ENCODE data around the gene EYA3. TPM values are rescaled to one million over a fixed set of nuclear protein-coding genes. Genes with fewer than 3 reads are reported as not detected.
A peak's percentile ranks its signal among the peaks of the same experiment; 100 is the strongest.

Gene EYA3
- total RNA-seq, 2 experiments from 2014 or later: 30.1 to 37.1 TPM

DNA sequence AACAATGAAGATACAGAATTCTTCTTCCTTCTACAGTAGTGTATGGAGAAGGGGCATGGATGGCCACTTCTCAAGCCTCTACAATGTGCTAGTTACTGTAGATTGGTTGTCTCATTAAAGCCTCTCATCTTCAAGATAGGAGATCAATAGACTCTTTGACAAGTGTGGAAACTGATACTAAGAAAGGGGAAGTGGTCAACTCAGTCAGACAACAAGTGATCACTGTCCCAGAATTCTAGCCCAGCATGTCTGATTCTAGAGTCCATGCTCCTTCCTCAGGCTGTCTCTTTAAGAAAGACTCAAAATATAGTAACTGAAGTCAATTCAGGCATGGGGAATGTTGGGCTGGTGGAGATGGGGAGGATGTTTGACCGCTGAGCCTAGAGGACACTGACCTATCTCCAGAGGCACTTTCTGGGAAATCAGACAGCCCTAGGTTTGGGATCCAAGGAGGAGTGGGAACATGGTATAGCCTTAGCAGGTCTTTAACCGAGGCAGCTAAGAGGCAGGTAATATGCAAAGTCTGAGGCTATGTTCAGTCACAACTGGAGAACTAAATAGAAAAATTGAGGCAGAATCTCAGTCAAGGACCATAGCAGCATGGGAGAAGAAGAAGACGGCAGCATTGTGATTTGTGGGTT is 39.3 kb upstream of the EYA3 start:
- no peaks in the 10 kb centered on the region for H3K36me3 Mint-ChIP-seq (ENCODE audit: low read depth)
- CTCF ChIA-PET: no interaction called here
- POLR2A ChIA-PET: no interaction called here
- intact Hi-C loops (cut with DNase I, micrococcal nuclease): loop anchor here in 1 of 2 experiments (10.0 kb wide), 1 partner anchor 177 kb away; no protein-coding TSS in a partner anchor
- H3K27me3 Mint-ChIP-seq: peaks cover 18% of the 10 kb centered on the region
- H3K4me1 Mint-ChIP-seq: no peaks in the 10 kb centered on the region
- no peak overlapping the region for H3K27ac Mint-ChIP-seq
- H3K4me3 Mint-ChIP-seq: no peak overlapping the region
- no peaks in the 10 kb centered on the region for H3K9me3 Mint-ChIP-seq (ENCODE audit: low read depth)
- no peak for DNase-seq
- ATAC-seq: no peak

GRCh38 chr1:28126783-28127490 is 38.5 kb upstream of the EYA3 start:
- no peak for ATAC-seq
- H3K27ac Mint-ChIP-seq: no peak overlapping the region
- ChIA-PET POLR2A (no interaction called here), CTCF (no interaction called here)
- no peaks in the 10 kb centered on the region for H3K4me1 Mint-ChIP-seq
- no peaks in the 10 kb centered on the region for H3K9me3 Mint-ChIP-seq (ENCODE audit: low read depth)
- DNase-seq: no peak
- peaks cover 18% of the 10 kb centered on the region for H3K27me3 Mint-ChIP-seq
- intact Hi-C loops (cut with DNase I, micrococcal nuclease): loop anchor here in 1 of 2 experiments (10.0 kb wide), 1 partner anchor 178 kb away; no protein-coding TSS in a partner anchor
- H3K36me3 Mint-ChIP-seq (ENCODE audit: low read depth): no peaks in the 10 kb centered on the region
- no peak overlapping the region for H3K4me3 Mint-ChIP-seq

- intact Hi-C loops (cut with DNase I, micrococcal nuclease): loop anchor here in 1 of 2 experiments (10.0 kb wide), 1 partner anchor 179 kb away; no protein-coding TSS in a partner anchor
- Mint-ChIP-seq H3K4me1 (no peaks in the 10 kb centered on the region), H3K9me3 (ENCODE audit: low read depth) (no peaks in the 10 kb centered on the region), H3K27ac (no peak overlapping the region), H3K27me3 (peaks cover 18% of the 10 kb centered on the region), H3K4me3 (no peak overlapping the region), H3K36me3 (ENCODE audit: low read depth) (no peaks in the 10 kb centered on the region)
- no peak for DNase-seq
- ChIA-PET POLR2A (interaction anchor here (0.6 kb wide), 1 partner anchor 43 kb away, joined by 8 read pairs; no protein-coding TSS in a partner anchor), CTCF (interaction anchor here (0.7 kb wide), 1 partner anchor 78 kb away, joined by 3 read pairs; no protein-coding TSS in a partner anchor)
- ATAC-seq: no peak
Observed at GRCh38 chr1:28126212-28126611, 37.8 kb upstream of the EYA3 start.

DNA sequence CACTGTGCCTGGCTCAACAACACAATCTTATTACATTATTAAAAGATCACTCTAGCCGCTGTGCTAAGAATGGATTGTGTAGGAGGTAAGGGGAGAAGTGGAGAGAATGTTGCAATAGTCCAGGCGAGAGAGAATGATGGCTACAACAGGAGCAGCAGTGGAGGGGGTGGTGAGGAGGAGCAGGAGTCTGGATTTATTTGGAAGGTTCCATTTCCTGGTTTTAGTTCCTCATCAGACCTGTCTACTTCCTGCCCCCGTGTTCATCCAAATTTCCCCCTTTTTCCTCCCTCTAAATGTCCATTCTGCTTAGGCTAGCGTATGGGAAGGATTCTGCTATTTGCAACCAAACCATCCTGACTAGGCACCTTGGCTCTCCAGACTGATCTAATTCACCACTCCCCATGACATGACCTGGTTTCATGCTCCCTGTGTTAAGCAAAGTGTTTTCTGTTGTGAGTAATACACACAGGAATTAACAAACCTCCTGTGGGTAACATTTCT is 35.1 kb upstream of the EYA3 start:
- peaks cover 20% of the 10 kb centered on the region for H3K27me3 Mint-ChIP-seq
- POLR2A ChIA-PET: no interaction called here
- ATAC-seq: no peak

GRCh38 chr1:28122183-28122582 is 33.8 kb upstream of the EYA3 start:
- peaks cover 17% of the 10 kb centered on the region for H3K27me3 Mint-ChIP-seq
- POLR2A ChIA-PET: no interaction called here
- CTCF ChIA-PET: no interaction called here
- H3K36me3 Mint-ChIP-seq (ENCODE audit: low read depth): no peaks in the 10 kb centered on the region
- DNase-seq: no peak
- H3K4me3 Mint-ChIP-seq: no peak overlapping the region
- H3K4me1 Mint-ChIP-seq: no peaks in the 10 kb centered on the region
- H3K27ac Mint-ChIP-seq: no peak overlapping the region
- no peak for ATAC-seq
- no peaks in the 10 kb centered on the region for H3K9me3 Mint-ChIP-seq (ENCODE audit: low read depth)
- intact Hi-C loops (cut with DNase I, micrococcal nuclease): loop anchor here in 1 of 2 experiments (10.0 kb wide), 1 partner anchor 183 kb away; no protein-coding TSS in a partner anchor

More for the DNA sequence above, 35.1 kb upstream of the EYA3 start:
- CTCF ChIA-PET: no interaction called here
- no peaks in the 10 kb centered on the region for H3K9me3 Mint-ChIP-seq (ENCODE audit: low read depth)
- no peak overlapping the region for H3K27ac Mint-ChIP-seq
- intact Hi-C loops (cut with DNase I, micrococcal nuclease): loop anchor here in 1 of 2 experiments (10.0 kb wide), 1 partner anchor 181 kb away; no protein-coding TSS in a partner anchor
- H3K36me3 Mint-ChIP-seq (ENCODE audit: low read depth): no peaks in the 10 kb centered on the region
- no peaks in the 10 kb centered on the region for H3K4me1 Mint-ChIP-seq
- DNase-seq: no peak
- no peak overlapping the region for H3K4me3 Mint-ChIP-seq

GRCh38 chr1:28119556-28119955 is 31.1 kb upstream of the EYA3 start:
- intact Hi-C loops (cut with DNase I, micrococcal nuclease): no loop called here
- peaks cover 10% of the 10 kb centered on the region for H3K27me3 Mint-ChIP-seq
- POLR2A ChIA-PET: no interaction called here

GRCh38 chr1:28118640-28119307 is 30.4 kb upstream of the EYA3 start:
- ATAC-seq (no peak), DNase-seq (no peak)
- H3K27ac Mint-ChIP-seq: no peak overlapping the region
- H3K36me3 Mint-ChIP-seq (ENCODE audit: low read depth): no peaks in the 10 kb centered on the region
- intact Hi-C loops (cut with DNase I, micrococcal nuclease): no loop called here
- H3K9me3 Mint-ChIP-seq (ENCODE audit: low read depth): no peaks in the 10 kb centered on the region
- ChIA-PET POLR2A (no interaction called here), CTCF (interaction anchor here (1.0 kb wide), 1 partner anchor 27 kb away, joined by 3 read pairs; no protein-coding TSS in a partner anchor)
- peaks cover 10% of the 10 kb centered on the region for H3K27me3 Mint-ChIP-seq
- H3K4me3 Mint-ChIP-seq: no peak overlapping the region
- peaks cover 7% of the 10 kb centered on the region for H3K4me1 Mint-ChIP-seq

More at GRCh38 chr1:28119556-28119955, 31.1 kb upstream of the EYA3 start:
- Mint-ChIP-seq H3K4me1 (peaks cover 7% of the 10 kb centered on the region), H3K27ac (no peak overlapping the region), H3K36me3 (ENCODE audit: low read depth) (no peaks in the 10 kb centered on the region), H3K9me3 (ENCODE audit: low read depth) (no peaks in the 10 kb centered on the region), H3K4me3 (no peak overlapping the region)
- DNase-seq (no peak), ATAC-seq (no peak)
- CTCF ChIA-PET: no interaction called here

DNA sequence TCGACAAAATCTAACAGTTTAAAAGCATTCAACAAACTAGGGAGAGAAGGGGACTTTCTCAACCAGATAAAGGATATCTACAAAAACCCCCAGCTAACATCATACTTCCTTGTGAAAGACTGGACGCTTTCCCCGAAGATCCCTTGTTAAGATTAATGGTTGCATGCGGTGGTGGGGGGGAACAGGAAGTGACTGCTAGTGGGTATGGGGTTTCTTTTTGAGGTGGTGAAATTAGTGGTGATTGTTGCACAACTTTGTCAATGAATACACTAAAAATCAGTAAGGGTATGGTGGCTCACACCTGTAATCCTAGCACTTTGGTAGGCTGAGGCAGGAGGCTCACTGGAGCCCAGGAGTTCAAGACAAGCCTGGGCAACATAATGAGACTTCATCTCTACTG is 26.9 kb upstream of the EYA3 start:
- intact Hi-C loops (cut with DNase I, micrococcal nuclease): loop anchor here in 1 of 2 experiments (2.0 kb wide), 1 partner anchor 30 kb away; no protein-coding TSS in a partner anchor
- peaks cover 9% of the 10 kb centered on the region for H3K27me3 Mint-ChIP-seq

DNA sequence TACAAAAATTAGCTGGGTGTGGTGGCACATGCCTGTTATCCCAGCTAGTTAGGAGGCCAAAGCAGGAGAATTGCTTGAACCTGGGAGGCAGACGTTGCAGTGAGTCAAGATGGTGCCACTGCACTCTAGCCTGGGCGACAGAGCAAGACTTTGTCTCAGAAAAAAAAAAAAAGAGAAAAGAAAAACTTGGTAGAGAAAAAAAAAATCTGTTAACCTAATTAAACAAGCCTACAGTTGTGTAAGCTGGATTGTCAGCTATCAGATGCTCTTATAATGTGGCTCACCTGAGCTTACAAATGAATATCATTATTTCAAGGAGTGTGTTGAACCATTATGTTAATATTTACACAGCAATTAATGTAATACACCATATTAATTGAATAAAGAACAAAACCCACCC is 26.4 kb upstream of the EYA3 start:
- H3K4me3 Mint-ChIP-seq: no peak overlapping the region

More for the DNA sequence above, 26.9 kb upstream of the EYA3 start:
- DNase-seq (peak; percentile 67), ATAC-seq (peak; percentile 60)
- H3K4me1 Mint-ChIP-seq: peaks cover 9% of the 10 kb centered on the region
- H3K4me3 Mint-ChIP-seq: no peak overlapping the region
- CTCF ChIA-PET: interaction anchor here (0.6 kb wide), 1 partner anchor 643 kb away, joined by 3 read pairs; no protein-coding TSS in a partner anchor
- no peak overlapping the region for H3K27ac Mint-ChIP-seq
- POLR2A ChIA-PET: interaction anchor here (0.6 to 0.7 kb wide), 4 partner anchors 40 to 926 kb away, joined by 3 to 4 read pairs (median 3); no protein-coding TSS in a partner anchor
- H3K36me3 Mint-ChIP-seq (ENCODE audit: low read depth): no peaks in the 10 kb centered on the region
- no peaks in the 10 kb centered on the region for H3K9me3 Mint-ChIP-seq (ENCODE audit: low read depth)

DNA sequence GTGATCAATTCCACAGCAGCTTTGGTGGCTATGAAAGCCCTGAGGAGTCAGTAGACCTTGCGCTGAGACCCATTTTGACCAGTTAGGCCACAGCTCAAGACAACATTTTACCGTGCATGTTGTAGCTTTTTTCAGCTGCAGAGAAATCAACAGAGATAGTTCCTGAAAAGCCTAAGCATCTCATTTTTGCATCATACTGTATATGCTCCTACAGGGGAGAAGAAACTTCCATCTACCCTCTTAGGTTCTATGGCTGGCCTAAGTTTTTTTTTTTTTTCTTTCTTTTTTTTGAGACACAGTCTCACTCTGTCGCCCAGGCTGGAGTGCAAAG is 24.8 kb upstream of the EYA3 start:
- intact Hi-C loops (cut with DNase I, micrococcal nuclease): no loop called here
- no peak overlapping the region for H3K4me3 Mint-ChIP-seq
- ChIA-PET CTCF (interaction anchor here (0.6 to 1.5 kb wide), 5 partner anchors 22 to 1984 kb away, joined by 3 to 6 read pairs (median 4); no protein-coding TSS in a partner anchor), POLR2A (no interaction called here)
- no peak overlapping the region for H3K27ac Mint-ChIP-seq
- ATAC-seq (no peak), DNase-seq (peak; percentile 20)
- no peaks in the 10 kb centered on the region for H3K9me3 Mint-ChIP-seq (ENCODE audit: low read depth)
- H3K27me3 Mint-ChIP-seq: peaks cover 3% of the 10 kb centered on the region
- H3K36me3 Mint-ChIP-seq (ENCODE audit: low read depth): no peaks in the 10 kb centered on the region
- peaks cover 9% of the 10 kb centered on the region for H3K4me1 Mint-ChIP-seq

More for the DNA sequence above, 26.4 kb upstream of the EYA3 start:
- H3K36me3 Mint-ChIP-seq (ENCODE audit: low read depth): no peaks in the 10 kb centered on the region
- H3K27ac Mint-ChIP-seq: no peak overlapping the region
- ChIA-PET CTCF (interaction anchor here (0.6 to 1.2 kb wide), 3 partner anchors 13 to 643 kb away, joined by 3 to 4 read pairs (median 4); no protein-coding TSS in a partner anchor), POLR2A (interaction anchor here (0.6 to 0.7 kb wide), 4 partner anchors 39 to 927 kb away, joined by 3 to 4 read pairs (median 3); no protein-coding TSS in a partner anchor)
- intact Hi-C loops (cut with DNase I, micrococcal nuclease): loop anchor here in 1 of 2 experiments (2.0 kb wide), 1 partner anchor 30 kb away; no protein-coding TSS in a partner anchor
- H3K27me3 Mint-ChIP-seq: peaks cover 9% of the 10 kb centered on the region
- ATAC-seq (no peak), DNase-seq (no peak)
- no peaks in the 10 kb centered on the region for H3K9me3 Mint-ChIP-seq (ENCODE audit: low read depth)
- peaks cover 9% of the 10 kb centered on the region for H3K4me1 Mint-ChIP-seq

Data from activated CD4-positive, alpha-beta T cell treated with anti-CD3 and anti-CD28 coated beads for 36 hours (primary cell).